Motor neuron (in vitro differentiated cells): ENCODE data around the gene MED22. TPM values are rescaled to one million over a fixed set of nuclear protein-coding genes. Genes with fewer than 3 reads are reported as not detected.
"Not testable (repeated sequence)": the region's sequence is repeated elsewhere in the genome, so short reads cannot be mapped to it uniquely, and the experiment has no call there.

ENCODE experiments used
- ATAC-seq, 8 experiments: fragments of 200-7000 bp; cut with Tn5 transposase; replicated peaks in 6 of 8; 2 replicates each; pipeline ENCODE4 v1.8.0; 2021; ENCODE audit warnings: mild to moderate bottlenecking in 8 of 8, moderate library complexity in 8 of 8
- H3K27ac ChIP-seq, 2 donors: fragments of 250-450 bp; sonication (Bioruptor Pico); 2 replicates each; pipeline ENCODE4 v1.9.0; 2021; ENCODE audit warnings: antibody characterized with exemption in 2 of 2, mild to moderate bottlenecking in 2 of 2, moderate library complexity in 1 of 2
- H3K4me1 ChIP-seq, 2 donors: fragments of 250-450 bp; sonication (Bioruptor Pico); replicated peaks in 1 of 2; 2 replicates each; pipeline ENCODE4 v1.6.1; 2021; ENCODE audit warnings: antibody characterized with exemption in 2 of 2, mild to moderate bottlenecking in 2 of 2, moderate library complexity in 1 of 2
- H3K4me3 ChIP-seq, 5 donors: fragments of 250-450 bp; sonication (Bioruptor Pico); 2 replicates each; pipeline ENCODE4 v1.9.0; 2021; ENCODE audit warnings: antibody characterized with exemption in 5 of 5, mild to moderate bottlenecking in 5 of 5, moderate library complexity in 4 of 5
- WGBS, 10 experiments: fragments of 450-650 bp; shearing (Covaris generic); methylation state at CpG; one replicate each; pipeline ENCODE4 v1.0.0; 2022; 5-methylcytosine and 5-hydroxymethylcytosine counted together
- in situ Hi-C, 9 experiments: fragments of 400-800 bp; cut with MboI; loops; one replicate each; pipeline ENCODE4 v1.15.0; 2021; ENCODE audit warnings: low sequenced_read_pairs in 9 of 9, low pct_unique_long_range_greater_than_20kb in 2 of 9; ENCODE audit not compliant: unreplicated experiment in 9 of 9
- total RNA-seq, 8 experiments: library from RNA; unstranded; fragments of 300-600 nt; gene quantifications; 2 replicates each; pipeline versions ENCODE4 v1.2.3 to v1.2.4, GENCODE V29; 2022

MED22 gene
- total RNA-seq, 8 experiments from 2014 or later = 14.2 to 36.9 (median 20.4) TPM

- no peak for ATAC-seq
- Histone ChIP-seq H3K4me1 (no peaks in the 10 kb centered on the region), H3K27ac (no peak overlapping the region), H3K4me3 (no peak overlapping the region)
- in situ Hi-C loops = no loop called here
- 39 to 100% (median 72%) methylated on average over 1 to 15 of the region's 23 CpGs; no CpG with 5 or more reads in 4 of the 10 experiments for WGBS, 10 experiments
These were observed 42.2 kb downstream of the MED22 start for GRCh38 chr9:133305731-133306130.

GRCh38 chr9:133304477-133305377, 43.2 kb downstream of the MED22 start:
- H3K4me3 ChIP-seq = no peak overlapping the region
- in situ Hi-C loops = no loop called here
- WGBS, 10 experiments = 8 to 100% (median 83%) methylated on average over 1 to 3 of the region's 38 CpGs; no CpG with 5 or more reads in 4 of the 10 experiments
- H3K27ac ChIP-seq = no peak overlapping the region
- no peaks in the 10 kb centered on the region for H3K4me1 ChIP-seq
- no peak for ATAC-seq

- no peak for ATAC-seq
- Histone ChIP-seq H3K27ac (no peak overlapping the region), H3K4me3 (no peak overlapping the region), H3K4me1 (no peaks in the 10 kb centered on the region)
- in situ Hi-C loops = no loop called here
- WGBS, 10 experiments = 11 to 86% methylated on average over 3 to 5 of the region's 13 CpGs; no CpG with 5 or more reads in 8 of the 10 experiments
These were observed 43.8 kb downstream of the MED22 start for GRCh38 chr9:133304158-133304470.

GRCh38 chr9:133303266-133304157, 44.4 kb downstream of the MED22 start:
- in situ Hi-C loops = no loop called here
- ATAC-seq = no peak
- Histone ChIP-seq H3K4me1 (no peaks in the 10 kb centered on the region), H3K27ac (no peak overlapping the region), H3K4me3 (no peak overlapping the region)
- WGBS, 10 experiments = 0 to 87% (median 49%) methylated on average over 1 to 10 of the region's 26 CpGs; no CpG with 5 or more reads in 4 of the 10 experiments

GRCh38 chr9:133301253-133302230, 46.4 kb downstream of the MED22 start:
- no peak for ATAC-seq
- in situ Hi-C loops = no loop called here
- no peak overlapping the region for H3K4me3 ChIP-seq
- H3K4me1 ChIP-seq = no peaks in the 10 kb centered on the region
- H3K27ac ChIP-seq = no peak overlapping the region
- WGBS, 10 experiments = 57 to 100% (median 76%) methylated on average over 2 to 9 of the region's 13 CpGs; no CpG with 5 or more reads in 1 of the 10 experiments

- ATAC-seq, H3K4me1 ChIP-seq, H3K27ac ChIP-seq, in situ Hi-C loops, H3K4me3 ChIP-seq: not testable (repeated sequence)
- WGBS, 10 experiments = no CpG with 5 or more reads among the region's 16 CpGs
These were observed 47.9 kb downstream of the MED22 start for GRCh38 chr9:133299996-133300395.

- Histone ChIP-seq H3K27ac (no peak overlapping the region), H3K4me3 (no peak overlapping the region), H3K4me1 (no peaks in the 10 kb centered on the region)
- in situ Hi-C loops = no loop called here
- 0 to 60% (median 14%) methylated on average over 1 of the region's 1 CpG; no CpG with 5 or more reads in 3 of the 10 experiments for WGBS, 10 experiments
- ATAC-seq = no peak
These were observed 53.7 kb downstream of the MED22 start for GRCh38 chr9:133294257-133294656.

GRCh38 chr9:133290751-133291302, 57.1 kb downstream of the MED22 start:
- no peak overlapping the region for H3K4me3 ChIP-seq
- 40 to 100% (median 85%) methylated on average over 1 to 2 of the region's 2 CpGs; no CpG with 5 or more reads in 3 of the 10 experiments for WGBS, 10 experiments
- in situ Hi-C loops = no loop called here
- H3K4me1 ChIP-seq = no peaks in the 10 kb centered on the region
- ATAC-seq = no peak
- no peak overlapping the region for H3K27ac ChIP-seq

Other genes starting within 250 kb of the MED22 start
- gene RALGDS, start 226.9 kb downstream of the MED22 start, total RNA-seq = 10 to 100 TPM; 18.3 to 85.1 (median 52.9) TPM
- 1 to 10 TPM in 3 of 8 experiments, under 1 TPM in 5; 0.14 to 2.4 (median 0.75) TPM for gene GBGT1, start 184.2 kb downstream of the MED22 start, total RNA-seq
- under 1 TPM in 1 of 8 experiments, not detected in 7; 0.33 TPM for gene OBP2B, start 138.9 kb downstream of the MED22 start, total RNA-seq
- gene ABO, start 72.9 kb downstream of the MED22 start, total RNA-seq = under 1 TPM in 6 of 8 experiments, not detected in 2; under 0.01 to 0.38 (median 0.12) TPM
- gene SURF6, start 11.9 kb downstream of the MED22 start, total RNA-seq = 10 to 100 TPM; 14.8 to 27.8 (median 17.8) TPM
- 1,000 to 10,000 TPM; 2,000 to 3,318 (median 3,013) TPM for gene RPL7A, start 87 bp upstream of the MED22 start, total RNA-seq
- 10 to 100 TPM; 26.7 to 40.3 (median 30.8) TPM for gene SURF1, start 8.4 kb upstream of the MED22 start, total RNA-seq
- 10 to 100 TPM; 20.3 to 43.4 (median 27.5) TPM for gene SURF2, start 8.4 kb upstream of the MED22 start, total RNA-seq
- gene SURF4, start 27.9 kb upstream of the MED22 start, total RNA-seq = 100 to 1,000 TPM in 4 of 8 experiments, 10 to 100 TPM in 4; 62.6 to 141 (median 105) TPM
- 1 to 10 TPM; 1.1 to 6.1 (median 3.1) TPM for gene STKLD1, start 28.2 kb upstream of the MED22 start, total RNA-seq
- 10 to 100 TPM; 23.1 to 34.3 (median 24.5) TPM for gene REXO4, start 69.9 kb upstream of the MED22 start, total RNA-seq
- 10 to 100 TPM in 1 of 8 experiments, 1 to 10 TPM in 7; 2.7 to 14.3 (median 4.3) TPM for gene ADAMTS13, start 74.2 kb upstream of the MED22 start, total RNA-seq
- 10 to 100 TPM in 7 of 8 experiments, 1 to 10 TPM in 1; 8.5 to 32.0 (median 21.2) TPM for gene CACFD1, start 111.8 kb upstream of the MED22 start, total RNA-seq
- gene SLC2A6, start 131.0 kb upstream of the MED22 start, total RNA-seq = 10 to 100 TPM in 4 of 8 experiments, 1 to 10 TPM in 4; 4.7 to 23.0 (median 9.7) TPM
- not detected for gene MYMK, start 176.8 kb upstream of the MED22 start, total RNA-seq
- gene ADAMTSL2, start 186.6 kb upstream of the MED22 start, total RNA-seq = under 1 TPM in 7 of 8 experiments, not detected in 1; 0.10 to 0.93 (median 0.32) TPM